Measurements from ENCODE around the gene LPAR3. TPM values are rescaled to one million over a fixed set of nuclear protein-coding genes. Genes with fewer than 3 reads are reported as not detected.

LPAR3 gene
- polyA plus RNA-seq, 3 donors, result not detected

- TF ChIP-seq, protein P1, sequence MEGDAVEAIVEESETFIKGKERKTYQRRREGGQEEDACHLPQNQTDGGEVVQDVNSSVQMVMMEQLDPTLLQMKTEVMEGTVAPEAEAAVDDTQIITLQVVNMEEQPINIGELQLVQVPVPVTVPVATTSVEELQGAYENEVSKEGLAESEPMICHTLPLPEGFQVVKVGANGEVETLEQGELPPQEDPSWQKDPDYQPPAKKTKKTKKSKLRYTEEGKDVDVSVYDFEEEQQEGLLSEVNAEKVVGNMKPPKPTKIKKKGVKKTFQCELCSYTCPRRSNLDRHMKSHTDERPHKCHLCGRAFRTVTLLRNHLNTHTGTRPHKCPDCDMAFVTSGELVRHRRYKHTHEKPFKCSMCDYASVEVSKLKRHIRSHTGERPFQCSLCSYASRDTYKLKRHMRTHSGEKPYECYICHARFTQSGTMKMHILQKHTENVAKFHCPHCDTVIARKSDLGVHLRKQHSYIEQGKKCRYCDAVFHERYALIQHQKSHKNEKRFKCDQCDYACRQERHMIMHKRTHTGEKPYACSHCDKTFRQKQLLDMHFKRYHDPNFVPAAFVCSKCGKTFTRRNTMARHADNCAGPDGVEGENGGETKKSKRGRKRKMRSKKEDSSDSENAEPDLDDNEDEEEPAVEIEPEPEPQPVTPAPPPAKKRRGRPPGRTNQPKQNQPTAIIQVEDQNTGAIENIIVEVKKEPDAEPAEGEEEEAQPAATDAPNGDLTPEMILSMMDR (IDR thresholded peaks at IDR 0.05), result no peak
- H3K9me3 ChIP-seq (replicated peaks in 1 of 2; ENCODE audit: control insufficient read depth in 1 of 2, insufficient read depth in 1 of 2, low read length in 2 of 2), result no peaks in the 10 kb centered on the region
- no peak overlapping the region for H3K27ac ChIP-seq (ENCODE audit: low read depth in 1 of 2, low read length in 2 of 2)
- no peak overlapping the region for H3K4me2 ChIP-seq (replicated peaks; ENCODE audit: extremely low read depth, low read length, poor library complexity, severe bottlenecking)
- no peak overlapping the region for H3K4me3 ChIP-seq (replicated peaks in 1 of 3; ENCODE audit: low read depth in 2 of 3, low read length in 3 of 3)
- no peak overlapping the region for H2AFZ ChIP-seq (ENCODE audit: insufficient read depth, low read depth, low read length, poor library complexity, severe bottlenecking)
- no peaks in the 10 kb centered on the region for H3K9me3 Mint-ChIP-seq
- intact Hi-C loops (cut with micrococcal nuclease), result no loop called here
- H3K9ac ChIP-seq (ENCODE audit: insufficient read depth, low read length, poor library complexity, severe bottlenecking), result no peak overlapping the region
- 100% methylated on average over 3 of the region's 5 CpGs for WGBS (ENCODE audit: insufficient coverage)
- peaks cover 1 to 6% (median 4%) of the 10 kb centered on the region in 3 donors for H3K27me3 Mint-ChIP-seq (ENCODE audit: low read depth in 3 of 3)
- no peaks in the 10 kb centered on the region for H3K36me3 Mint-ChIP-seq
- H3K27me3 ChIP-seq (ENCODE audit: control insufficient read depth in 2 of 2, insufficient read depth in 2 of 2, low read length in 2 of 2), result no peaks in the 10 kb centered on the region
- no peak for DNase-seq
- H3K4me3 Mint-ChIP-seq, result no peak overlapping the region
- H4K20me1 ChIP-seq (ENCODE audit: insufficient read depth, low read length), result no peaks in the 10 kb centered on the region
- no peaks in the 10 kb centered on the region for H3K79me2 ChIP-seq (ENCODE audit: insufficient read depth, low read length)
- H3K4me1 Mint-ChIP-seq, result peaks cover under 1% of the 10 kb centered on the region
- H3K27ac Mint-ChIP-seq, result no peak overlapping the region
- peaks cover 2% of the 10 kb centered on the region in 2 donors for H3K4me1 ChIP-seq (ENCODE audit: control insufficient read depth in 1 of 2, insufficient read depth in 2 of 2, low read length in 2 of 2)
- no peaks in the 10 kb centered on the region for H3K36me3 ChIP-seq (replicated peaks in 1 of 2; ENCODE audit: control insufficient read depth in 1 of 2, insufficient read depth in 2 of 2, low read length in 2 of 2)
Observed at GRCh38 chr1:84918726-84919336, 25.8 kb upstream of the LPAR3 start.

- TF ChIP-seq, protein P1 (IDR thresholded peaks at IDR 0.05), result no peak
- 85% methylated on average over 2 of the region's 4 CpGs for WGBS (ENCODE audit: insufficient coverage)
- H3K36me3 ChIP-seq (replicated peaks in 1 of 2; ENCODE audit: control insufficient read depth in 1 of 2, insufficient read depth in 2 of 2, low read length in 2 of 2), result no peaks in the 10 kb centered on the region
Observed at GRCh38 chr1:84916897-84917296, 23.9 kb upstream of the LPAR3 start.

More at GRCh38 chr1:84916897-84917296, 23.9 kb upstream of the LPAR3 start:
- Histone ChIP-seq H3K27ac (ENCODE audit: low read depth in 1 of 2, low read length in 2 of 2) (no peak overlapping the region), H3K27me3 (ENCODE audit: control insufficient read depth in 2 of 2, insufficient read depth in 2 of 2, low read length in 2 of 2) (no peaks in the 10 kb centered on the region), H3K79me2 (ENCODE audit: insufficient read depth, low read length) (no peaks in the 10 kb centered on the region), H2AFZ (ENCODE audit: insufficient read depth, low read depth, low read length, poor library complexity, severe bottlenecking) (no peak overlapping the region), H3K9me3 (replicated peaks in 1 of 2; ENCODE audit: control insufficient read depth in 1 of 2, insufficient read depth in 1 of 2, low read length in 2 of 2) (no peaks in the 10 kb centered on the region), H3K9ac (ENCODE audit: insufficient read depth, low read length, poor library complexity, severe bottlenecking) (no peak overlapping the region), H3K4me3 (replicated peaks in 1 of 3; ENCODE audit: low read depth in 2 of 3, low read length in 3 of 3) (no peak overlapping the region), H4K20me1 (ENCODE audit: insufficient read depth, low read length) (no peaks in the 10 kb centered on the region), H3K4me2 (replicated peaks; ENCODE audit: extremely low read depth, low read length, poor library complexity, severe bottlenecking) (no peak overlapping the region), H3K4me1 (ENCODE audit: control insufficient read depth in 1 of 2, insufficient read depth in 2 of 2, low read length in 2 of 2) (peaks cover 17% of the 10 kb centered on the region in 2 donors)
- Mint-ChIP-seq H3K36me3 (no peaks in the 10 kb centered on the region), H3K9me3 (no peaks in the 10 kb centered on the region), H3K27ac (no peak overlapping the region), H3K4me3 (no peak overlapping the region), H3K4me1 (peaks cover 18% of the 10 kb centered on the region), H3K27me3 (ENCODE audit: low read depth in 3 of 3) (peaks cover 1 to 6% (median 4%) of the 10 kb centered on the region in 3 donors)
- no peak for DNase-seq
- intact Hi-C loops (cut with micrococcal nuclease), result no loop called here

Measured in CD14-positive monocyte (primary cell).